Activated naive CD4-positive, alpha-beta T cell treated with anti-CD3 and anti-CD28 coated beads, Interleukin-2, amount 50 U/mL, for 24 hours (primary cell): ENCODE measurements around the gene FRMD8.

Experiments used
- H3K27ac Mint-ChIP-seq: one replicate; pipeline ENCODE4 v1.8.0; 2021; ENCODE audit warnings: mild to moderate bottlenecking, mixed read lengths
- H3K27me3 Mint-ChIP-seq: one replicate; pipeline ENCODE4 v1.8.0; 2021; ENCODE audit warnings: mixed read lengths
- H3K36me3 Mint-ChIP-seq: one replicate; pipeline ENCODE4 v1.8.0; 2021; ENCODE audit warnings: mixed read lengths
- H3K4me1 Mint-ChIP-seq: one replicate; pipeline ENCODE4 v1.8.0; 2021; ENCODE audit warnings: mixed read lengths
- H3K4me3 Mint-ChIP-seq: one replicate; pipeline ENCODE4 v1.8.0; 2021; ENCODE audit warnings: mild to moderate bottlenecking, mixed read lengths
- H3K9me3 Mint-ChIP-seq: one replicate; pipeline ENCODE4 v1.8.0; 2021; ENCODE audit warnings: mixed read lengths

FRMD8 gene

DNA sequence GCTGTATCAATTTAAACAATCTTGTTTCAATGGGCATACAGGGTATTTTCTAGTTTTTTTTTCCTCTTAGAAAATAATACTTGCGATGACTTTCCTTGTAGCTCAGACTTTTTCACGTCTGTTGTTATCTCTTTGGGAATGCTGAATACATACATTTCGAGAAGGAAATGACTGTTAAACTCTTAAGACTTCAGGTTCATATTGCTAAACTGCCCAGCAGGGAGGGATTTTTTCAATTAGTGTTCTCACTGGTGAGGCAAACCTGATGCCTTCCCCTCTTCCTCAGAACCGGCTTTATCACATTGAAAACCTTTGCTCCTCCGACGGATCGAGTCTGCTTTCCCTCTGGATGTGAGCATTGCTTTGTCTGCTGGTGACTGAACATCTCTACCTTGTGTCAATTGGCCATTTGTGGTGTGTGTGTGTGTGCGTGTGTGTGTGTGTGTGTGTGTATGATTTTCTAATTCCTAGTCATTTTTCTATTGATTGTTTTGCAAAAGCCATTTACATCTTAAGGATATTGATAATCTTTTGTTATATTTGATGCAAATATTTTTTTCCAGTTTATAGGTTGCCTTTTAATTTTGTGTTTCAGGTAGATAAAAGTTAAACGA, 42.7 kb downstream of the FRMD8 start:
- H3K4me1 Mint-ChIP-seq = peaks cover 74% of the 10 kb centered on the region
- H3K27me3 Mint-ChIP-seq = no peaks in the 10 kb centered on the region
- H3K27ac Mint-ChIP-seq = peak overlapping the region; percentile 98
- H3K36me3 Mint-ChIP-seq = peaks cover 23% of the 10 kb centered on the region
- H3K4me3 Mint-ChIP-seq = peak overlapping the region; percentile 96
- H3K9me3 Mint-ChIP-seq = no peaks in the 10 kb centered on the region

- H3K27ac Mint-ChIP-seq = peak overlapping the region; percentile 98
- peaks cover 16% of the 10 kb centered on the region for H3K36me3 Mint-ChIP-seq
- H3K27me3 Mint-ChIP-seq = no peaks in the 10 kb centered on the region
- H3K4me1 Mint-ChIP-seq = peaks cover 81% of the 10 kb centered on the region
- H3K4me3 Mint-ChIP-seq = peak overlapping the region; percentile 96
- H3K9me3 Mint-ChIP-seq = no peaks in the 10 kb centered on the region
Measured at GRCh38 chr11:65429724-65430405, 43.4 kb downstream of the FRMD8 start.

- H3K9me3 Mint-ChIP-seq = no peaks in the 10 kb centered on the region
- H3K27ac Mint-ChIP-seq = peak overlapping the region; percentile 98
- H3K4me3 Mint-ChIP-seq = peak overlapping the region; percentile 96
- no peaks in the 10 kb centered on the region for H3K27me3 Mint-ChIP-seq
- peaks cover 13% of the 10 kb centered on the region for H3K36me3 Mint-ChIP-seq
- H3K4me1 Mint-ChIP-seq = peaks cover 88% of the 10 kb centered on the region
Measured at GRCh38 chr11:65430406-65431217, 44.2 kb downstream of the FRMD8 start.

DNA sequence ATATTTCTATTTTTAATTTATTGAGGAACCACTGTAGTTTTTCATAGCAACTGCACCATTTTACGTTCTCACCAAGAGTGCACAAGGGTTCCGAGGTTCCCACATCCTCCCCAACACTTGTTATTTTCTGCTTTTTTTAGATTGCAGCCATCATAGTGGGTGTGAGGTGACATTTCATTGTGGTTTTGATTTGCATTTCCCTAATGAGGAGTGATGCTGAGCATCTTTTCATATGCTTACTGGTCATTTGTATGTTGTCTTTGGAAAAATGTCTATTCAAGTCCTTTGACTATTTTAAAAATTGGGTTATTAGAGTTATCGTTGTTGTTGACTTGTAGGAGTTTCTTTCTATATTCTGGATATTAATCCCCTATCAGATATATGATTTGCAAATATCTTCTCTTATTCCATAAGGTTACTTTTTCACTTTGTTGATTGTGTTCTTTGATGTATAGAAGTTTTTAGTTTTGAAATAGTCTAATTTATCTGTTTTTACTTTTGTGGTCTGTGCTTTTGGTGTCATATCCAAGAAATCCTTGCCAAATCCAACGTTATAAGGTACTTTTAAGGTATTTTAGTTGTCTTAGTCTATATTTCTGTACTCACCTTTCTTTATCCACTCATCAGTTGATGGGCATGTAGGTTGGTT, 45.1 kb downstream of the FRMD8 start:
- Mint-ChIP-seq H3K4me3 (peak overlapping the region; percentile 61), H3K36me3 (peaks cover 9% of the 10 kb centered on the region)

DNA sequence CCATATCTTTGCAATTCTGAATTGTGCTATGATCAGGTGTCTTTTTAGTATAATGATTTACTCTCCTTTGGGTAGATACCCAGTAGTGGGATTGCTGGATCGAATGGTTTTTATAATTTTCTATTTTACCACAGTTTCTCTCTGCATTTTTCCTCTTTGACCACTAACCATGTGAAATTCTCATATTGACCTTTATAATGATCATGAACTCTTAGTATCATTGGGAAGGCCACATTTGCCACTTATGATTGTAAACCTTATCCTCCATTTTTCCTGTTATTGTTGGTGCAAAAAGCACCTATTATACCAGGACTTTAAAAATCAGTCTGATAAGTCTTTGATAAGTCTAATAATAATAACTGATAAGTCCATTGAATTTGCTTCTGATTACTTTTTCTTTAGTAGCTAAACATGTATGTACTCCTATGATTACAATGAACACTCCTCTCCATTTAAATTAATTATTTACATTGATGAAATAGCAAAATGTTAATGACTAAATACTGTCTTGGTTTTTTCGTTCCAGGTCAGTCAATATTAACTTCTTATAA, 45.7 kb downstream of the FRMD8 start:
- H3K9me3 Mint-ChIP-seq = no peaks in the 10 kb centered on the region
- H3K4me1 Mint-ChIP-seq = peaks cover 90% of the 10 kb centered on the region
- peak overlapping the region; percentile 61 for H3K4me3 Mint-ChIP-seq
- peaks cover 7% of the 10 kb centered on the region for H3K36me3 Mint-ChIP-seq
- H3K27ac Mint-ChIP-seq = peak overlapping the region; percentile 85
- no peaks in the 10 kb centered on the region for H3K27me3 Mint-ChIP-seq

More for the DNA sequence above, 45.1 kb downstream of the FRMD8 start:
- Mint-ChIP-seq H3K9me3 (no peaks in the 10 kb centered on the region), H3K27ac (peak overlapping the region; percentile 91), H3K4me1 (peaks cover 93% of the 10 kb centered on the region), H3K27me3 (no peaks in the 10 kb centered on the region)

- Mint-ChIP-seq H3K9me3 (no peaks in the 10 kb centered on the region), H3K27me3 (no peaks in the 10 kb centered on the region), H3K27ac (peak overlapping the region; percentile 85), H3K4me1 (peaks cover 90% of the 10 kb centered on the region), H3K4me3 (peak overlapping the region; percentile 45), H3K36me3 (peaks cover 3% of the 10 kb centered on the region)
Measured at GRCh38 chr11:65432686-65433582, 46.5 kb downstream of the FRMD8 start.

DNA sequence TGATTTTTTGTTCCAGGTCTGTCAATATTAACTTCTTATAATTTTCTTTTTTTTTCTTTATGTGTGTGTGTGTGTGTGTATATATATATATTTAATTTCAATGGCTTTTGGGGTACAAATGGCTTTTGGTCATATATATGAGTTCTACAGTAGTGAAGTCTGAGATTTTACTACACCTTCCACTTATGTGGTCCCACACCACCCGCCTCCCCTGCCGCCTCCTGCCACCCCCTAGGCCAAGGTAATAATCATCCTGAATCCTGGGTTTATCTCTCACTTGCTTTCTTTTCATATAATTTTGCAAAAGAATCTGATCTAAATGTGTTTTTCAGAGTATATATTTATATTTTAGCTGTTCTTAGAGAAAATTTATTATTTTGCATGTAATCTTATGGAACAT, 47.2 kb downstream of the FRMD8 start:
- Mint-ChIP-seq H3K9me3 (no peaks in the 10 kb centered on the region), H3K27me3 (no peaks in the 10 kb centered on the region), H3K4me1 (peaks cover 88% of the 10 kb centered on the region), H3K27ac (no peak overlapping the region), H3K36me3 (peaks cover 5% of the 10 kb centered on the region), H3K4me3 (no peak overlapping the region)

GRCh38 chr11:65434057-65434666, 47.7 kb downstream of the FRMD8 start:
- Mint-ChIP-seq H3K27ac (peak overlapping the region; percentile 26), H3K4me3 (no peak overlapping the region), H3K36me3 (peaks cover 9% of the 10 kb centered on the region), H3K27me3 (no peaks in the 10 kb centered on the region), H3K9me3 (no peaks in the 10 kb centered on the region), H3K4me1 (peaks cover 88% of the 10 kb centered on the region)

- Mint-ChIP-seq H3K9me3 (no peaks in the 10 kb centered on the region), H3K36me3 (peaks cover 9% of the 10 kb centered on the region), H3K27ac (peak overlapping the region; percentile 53), H3K4me3 (no peak overlapping the region), H3K27me3 (no peaks in the 10 kb centered on the region), H3K4me1 (peaks cover 88% of the 10 kb centered on the region)
Measured at GRCh38 chr11:65434667-65435410, 48.4 kb downstream of the FRMD8 start.

- Mint-ChIP-seq H3K9me3 (no peaks in the 10 kb centered on the region), H3K27me3 (no peaks in the 10 kb centered on the region), H3K27ac (peak overlapping the region; percentile 44), H3K4me3 (no peak overlapping the region), H3K4me1 (peaks cover 88% of the 10 kb centered on the region), H3K36me3 (peaks cover 9% of the 10 kb centered on the region)
Measured at GRCh38 chr11:65435411-65435931, 49.0 kb downstream of the FRMD8 start.

DNA sequence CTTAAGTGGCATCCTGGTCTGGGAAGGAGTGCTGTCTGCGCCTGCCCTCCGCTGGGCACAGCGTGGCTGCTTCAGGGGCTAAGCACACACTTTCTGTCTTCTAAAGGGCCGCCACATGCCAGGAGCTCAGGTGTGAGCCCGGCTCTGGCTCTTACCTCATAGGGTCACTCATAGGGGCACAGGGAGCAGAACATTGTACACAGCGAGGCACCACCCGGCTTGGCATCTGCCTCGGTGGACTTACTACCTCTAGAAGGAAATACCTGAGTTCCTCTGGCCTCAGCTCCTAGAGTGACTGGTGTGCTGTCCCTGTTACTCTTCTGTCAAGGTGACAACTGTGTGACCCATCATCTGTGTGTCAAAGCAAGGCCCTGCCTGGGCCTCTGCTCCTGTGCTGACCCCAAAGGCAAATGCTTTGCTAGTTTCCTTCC, 49.6 kb downstream of the FRMD8 start:
- H3K4me3 Mint-ChIP-seq = no peak overlapping the region

DNA sequence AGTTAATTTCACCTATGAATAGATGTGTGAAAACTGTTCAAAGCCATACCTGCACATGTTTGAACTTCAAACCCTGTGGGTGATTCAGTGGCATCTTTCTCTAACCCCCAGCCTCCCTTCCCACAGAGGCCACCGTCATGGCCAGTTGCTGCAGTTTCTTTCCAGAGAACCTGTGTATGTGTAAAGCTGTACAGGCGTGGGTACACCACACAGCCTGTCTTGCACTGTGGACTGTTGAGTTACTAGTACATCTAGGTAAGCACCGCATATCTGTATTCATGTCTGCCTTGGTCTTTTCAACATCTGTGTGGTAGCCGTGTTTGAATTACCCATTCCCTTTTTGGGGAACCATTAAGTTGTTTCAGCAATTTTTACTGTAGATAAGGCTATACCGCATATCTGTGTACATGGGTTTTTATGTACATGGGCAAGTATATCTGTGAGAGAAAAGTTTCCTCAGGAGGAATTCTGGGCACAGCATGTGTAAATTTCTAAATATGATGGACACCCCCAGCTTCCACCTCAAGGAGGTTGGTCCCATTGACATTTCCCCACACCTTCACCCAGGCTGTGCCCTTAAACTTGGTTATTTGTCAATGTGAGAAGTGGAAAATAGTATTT, 50.1 kb downstream of the FRMD8 start:
- no peaks in the 10 kb centered on the region for H3K27me3 Mint-ChIP-seq
- peaks cover 9% of the 10 kb centered on the region for H3K36me3 Mint-ChIP-seq
- no peaks in the 10 kb centered on the region for H3K9me3 Mint-ChIP-seq

More for the DNA sequence above, 49.6 kb downstream of the FRMD8 start:
- H3K27me3 Mint-ChIP-seq = no peaks in the 10 kb centered on the region
- H3K36me3 Mint-ChIP-seq = peaks cover 9% of the 10 kb centered on the region
- H3K9me3 Mint-ChIP-seq = no peaks in the 10 kb centered on the region
- H3K27ac Mint-ChIP-seq = peak overlapping the region; percentile 44
- H3K4me1 Mint-ChIP-seq = peaks cover 88% of the 10 kb centered on the region

More for the DNA sequence above, 50.1 kb downstream of the FRMD8 start:
- Mint-ChIP-seq H3K4me3 (no peak overlapping the region), H3K27ac (peak overlapping the region; percentile 85), H3K4me1 (peaks cover 87% of the 10 kb centered on the region)
